ENCODE data around the gene NAIF1. TPM values are rescaled to one million over a fixed set of nuclear protein-coding genes. Genes with fewer than 3 reads are reported as not detected.

The NAIF1 gene
- total and polyA plus RNA-seq, 2 donors (not counting 3 experiments of a cell fraction or from before 2014, with no cell fraction given) = 8.2 to 10.1 TPM

- dilution Hi-C loops (cut with MboI; ENCODE audit: extremely low pct_ligation_motif_present, low sequenced_read_pairs) = no loop called here
- ChIA-PET CTCF (interaction anchor here (0.9 to 2.9 kb wide), 3 partner anchors 11 to 19 kb away, joined by 3 to 20 read pairs (median 19); no protein-coding TSS in a partner anchor), POLR2A (no interaction called here)
- no peaks in the 10 kb centered on the region for H3K9me3 ChIP-seq (replicated peaks; ENCODE audit: control insufficient read depth, insufficient read depth, low read length)
- TF ChIP-seq FOS (IDR thresholded peaks at IDR 0.05; ENCODE audit: borderline replicate concordance, insufficient read depth, low read length) = no peak
- no peak for TF ChIP-seq POLR2A (IDR thresholded peaks at IDR 0.05; ENCODE audit: low read depth, low read length)
- no peak for TF ChIP-seq EZH2 (IDR thresholded peaks at IDR 0.05; ENCODE audit: borderline replicate concordance, low read depth, low read length, severe bottlenecking)
- no peak for TF ChIP-seq JUN (IDR thresholded peaks at IDR 0.05; ENCODE audit: borderline replicate concordance, insufficient read depth, insufficient read length, low read depth)
- no peak for TF ChIP-seq MAX (IDR thresholded peaks at IDR 0.05; ENCODE audit: insufficient read depth, insufficient read length)
- no peak for TF ChIP-seq POLR2AphosphoS5 (IDR thresholded peaks at IDR 0.05; ENCODE audit: insufficient read depth, low read depth, low read length)
- no peak for TF ChIP-seq CTCF (IDR thresholded peaks at IDR 0.05; ENCODE audit: extremely low read depth in 1 of 2, insufficient read depth in 1 of 2, low read depth in 1 of 2, low read length in 2 of 2)
- no peak for TF ChIP-seq GATA2 (IDR thresholded peaks at IDR 0.05; ENCODE audit: insufficient read depth, insufficient read length, low read depth, low read length)
- no peak for TF ChIP-seq MYC (IDR thresholded peaks at IDR 0.05; ENCODE audit: low read depth, low read length)
- FAIRE-seq (no peak), DNase-seq (ENCODE audit: low read depth, low spot score) (no peak)
- intact Hi-C loops (cut with micrococcal nuclease) = no loop called here
- no peaks in the 10 kb centered on the region for H3K27me3 ChIP-seq (ENCODE audit: control insufficient read depth in 2 of 2, insufficient read depth in 2 of 2, low read length in 2 of 2)
- H3K79me2 ChIP-seq (ENCODE audit: control insufficient read depth, insufficient read depth, low read length) = no peaks in the 10 kb centered on the region
- no peak overlapping the region for H3K4me3 ChIP-seq (replicated peaks in 1 of 3; ENCODE audit: insufficient read depth in 1 of 3, low read depth in 1 of 3, low read length in 3 of 3)
- H2AFZ ChIP-seq (ENCODE audit: low read depth, low read length) = no peak overlapping the region
- peaks cover 16 to 53% of the 10 kb centered on the region in 2 experiments for H3K36me3 ChIP-seq (ENCODE audit: control insufficient read depth in 2 of 2, extremely low read depth in 1 of 2, insufficient read depth in 2 of 2, low read length in 2 of 2)
- no peak overlapping the region for H3K4me2 ChIP-seq (ENCODE audit: insufficient read depth, low read length)
- no peak overlapping the region for H3K27ac ChIP-seq (ENCODE audit: insufficient read depth, low read depth, low read length)
- H3K9me1 ChIP-seq (replicated peaks; ENCODE audit: control insufficient read depth, extremely low read depth, insufficient read depth, low read length) = no peaks in the 10 kb centered on the region
- H3K4me1 ChIP-seq (ENCODE audit: control insufficient read depth, extremely low read depth, insufficient read depth, low read length) = no peaks in the 10 kb centered on the region
- H4K20me1 ChIP-seq (replicated peaks; ENCODE audit: control insufficient read depth, extremely low read depth, insufficient read depth, low read length) = no peaks in the 10 kb centered on the region
- no peak overlapping the region for H3K9ac ChIP-seq (replicated peaks; ENCODE audit: extremely low read depth, insufficient read depth, low read length)
- no TSS peak for BruUV-seq (replicated peaks)
Observed at GRCh38 chr9:128106181-128106939, 39.2 kb upstream of the NAIF1 start.

All from endothelial cell of umbilical vein (primary cell).